ENCODE data around the gene SLC8A2.

SLC8A2 gene

DNA sequence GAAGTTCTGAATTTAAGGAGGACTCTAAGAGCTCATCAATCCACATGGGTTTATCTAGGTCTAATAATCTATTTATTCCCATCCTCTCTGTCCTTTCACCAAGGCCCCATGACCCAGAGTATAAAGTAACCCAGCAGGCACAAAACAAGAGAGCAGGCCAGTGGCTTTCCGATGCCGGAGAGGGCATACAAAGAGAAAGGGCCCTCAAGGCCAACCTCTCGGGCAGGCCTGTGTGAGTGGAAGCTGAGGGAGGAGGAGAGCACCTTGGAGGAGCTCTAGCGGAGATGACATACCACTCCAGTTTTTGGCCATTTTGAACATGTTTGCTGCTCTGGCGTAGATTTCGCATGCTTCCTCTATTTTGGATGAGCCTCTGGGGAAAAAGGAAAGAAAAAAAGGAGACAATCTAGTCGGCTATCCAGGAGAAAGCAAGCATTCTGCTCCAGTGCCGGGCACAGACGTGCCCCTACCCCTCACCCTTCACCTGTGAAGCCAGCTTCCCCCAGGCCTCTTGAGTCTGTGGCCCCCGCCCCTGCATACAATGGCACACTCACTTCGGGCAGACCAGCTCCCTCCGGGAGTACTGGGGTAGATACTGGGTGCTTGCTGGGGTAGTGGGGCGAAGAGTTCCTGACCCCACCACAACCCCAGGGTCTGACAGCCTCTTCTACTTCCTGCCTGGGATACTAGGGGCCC is 31.6 kb upstream of the SLC8A2 start:
- DNase-seq (ENCODE audit: low read depth), result no peak

DNA sequence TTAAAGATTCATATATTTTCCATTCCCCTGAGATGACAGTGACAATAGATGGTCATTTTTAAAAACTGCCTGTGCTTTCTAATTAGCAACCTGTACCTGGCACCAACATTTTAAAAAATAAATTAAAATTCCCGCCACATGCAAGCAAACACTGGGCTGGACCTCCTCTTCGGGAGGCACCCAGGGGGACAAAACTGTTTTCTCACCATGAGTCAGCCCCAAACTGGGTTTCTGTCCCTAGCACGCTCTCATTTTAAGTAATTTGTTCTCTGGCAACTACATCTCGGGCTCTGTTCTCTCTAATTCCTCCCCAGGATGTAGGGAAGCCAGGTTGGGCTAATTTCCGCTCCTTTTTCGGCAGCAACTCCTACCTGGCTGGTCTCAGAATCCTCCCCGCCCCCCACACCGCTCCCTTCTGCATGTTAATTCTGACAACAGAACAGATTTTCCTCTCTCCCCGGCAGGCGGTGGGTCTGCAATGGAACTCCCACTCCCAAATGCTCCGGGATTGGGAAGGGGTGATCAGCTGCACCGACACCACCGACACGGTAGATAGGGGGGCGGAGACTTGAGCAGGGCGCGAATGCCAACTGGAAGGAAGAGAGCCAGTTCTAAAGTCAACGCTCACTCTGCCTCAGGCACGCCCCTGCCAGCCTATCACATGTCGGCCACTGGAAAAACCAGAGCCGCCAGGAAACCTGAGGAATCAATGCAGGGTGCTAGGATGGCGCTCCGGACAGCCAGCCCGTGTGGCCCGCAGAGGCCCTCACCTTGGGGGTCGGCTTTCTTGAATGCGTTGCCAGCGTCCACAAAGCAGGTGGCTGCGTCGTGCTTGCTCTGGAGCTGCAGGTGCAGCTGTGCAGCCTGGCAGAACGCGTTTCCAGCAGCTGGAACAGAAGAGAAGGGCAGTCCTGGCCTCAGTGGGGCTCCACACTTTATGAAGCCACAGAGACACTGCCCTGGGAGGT is 28.5 kb upstream of the SLC8A2 start:
- no peak for DNase-seq (ENCODE audit: low read depth)

DNA sequence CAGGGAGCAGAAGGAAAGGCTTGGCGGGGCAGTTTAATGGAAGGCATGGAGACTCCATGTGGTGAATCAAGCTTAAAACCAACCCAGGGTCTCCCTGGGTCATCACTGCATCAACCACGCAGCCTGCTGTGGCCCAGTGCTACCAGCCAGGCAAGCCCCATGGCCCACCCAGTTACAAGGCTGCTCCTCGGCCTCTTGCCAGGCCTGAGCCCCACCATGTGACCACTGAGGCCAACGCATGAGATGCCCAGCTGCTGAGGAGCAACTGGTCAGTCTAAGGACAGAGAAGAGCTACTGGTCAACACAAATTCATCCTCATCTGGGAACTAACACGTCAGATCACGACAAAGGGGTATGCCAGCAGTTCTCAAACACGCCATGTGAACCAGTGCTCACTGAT is 27.7 kb upstream of the SLC8A2 start:
- DNase-seq (ENCODE audit: low read depth), result no peak

DNA sequence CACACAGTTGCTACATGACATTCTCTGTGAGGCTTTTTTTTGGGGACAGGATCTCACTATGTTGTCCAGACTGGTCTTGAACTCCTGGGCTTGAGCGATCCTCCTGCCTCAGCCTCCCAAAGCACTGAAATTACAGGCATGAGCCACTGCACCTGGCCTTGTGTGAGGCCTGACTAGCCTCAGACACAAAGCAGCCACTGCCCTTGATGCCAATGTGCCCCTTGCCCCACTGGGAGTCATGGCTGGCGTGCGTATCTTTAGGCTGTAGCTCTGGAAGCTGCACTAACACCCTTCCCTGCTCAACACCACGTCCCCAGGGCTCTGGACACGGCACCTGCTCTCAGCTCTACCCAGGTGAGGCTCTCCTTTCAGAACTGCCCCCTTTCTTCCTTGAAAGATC is 26.9 kb upstream of the SLC8A2 start:
- no peak for DNase-seq (ENCODE audit: low read depth)

DNA sequence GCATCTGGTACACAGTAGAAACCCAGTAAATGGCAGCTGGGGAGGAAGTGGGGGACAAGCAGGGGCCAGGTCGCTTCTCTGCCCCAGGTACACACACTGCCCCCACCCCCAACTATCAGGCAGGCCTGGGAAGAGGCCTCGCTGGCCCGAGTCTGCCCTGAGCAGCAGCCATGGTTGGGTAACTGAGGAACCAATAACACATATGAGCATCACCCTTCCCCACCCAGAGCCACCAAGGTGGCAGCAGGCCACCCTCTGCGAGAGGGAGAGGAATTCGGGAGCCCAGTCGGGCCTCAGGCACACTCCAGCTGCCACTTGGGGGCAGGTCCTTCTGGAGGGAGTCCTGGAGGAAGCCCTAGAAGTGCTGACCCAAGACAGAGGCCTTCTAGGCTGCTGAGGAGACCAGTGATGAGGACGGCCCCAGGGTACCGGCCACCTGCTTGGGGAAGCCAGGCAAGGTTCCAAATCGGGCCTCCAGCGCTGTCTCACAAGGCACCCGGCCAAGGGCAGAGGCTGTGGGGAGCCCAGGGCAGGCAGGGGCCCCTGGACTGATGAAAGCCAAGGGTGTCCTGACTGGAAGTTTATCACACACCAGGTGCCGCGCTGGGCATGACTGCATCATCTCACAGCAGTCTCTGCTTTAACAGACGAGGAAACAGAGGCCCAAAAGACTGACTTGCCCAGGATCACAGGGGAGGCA is 26.3 kb upstream of the SLC8A2 start:
- DNase-seq (ENCODE audit: low read depth), result no peak

DNA sequence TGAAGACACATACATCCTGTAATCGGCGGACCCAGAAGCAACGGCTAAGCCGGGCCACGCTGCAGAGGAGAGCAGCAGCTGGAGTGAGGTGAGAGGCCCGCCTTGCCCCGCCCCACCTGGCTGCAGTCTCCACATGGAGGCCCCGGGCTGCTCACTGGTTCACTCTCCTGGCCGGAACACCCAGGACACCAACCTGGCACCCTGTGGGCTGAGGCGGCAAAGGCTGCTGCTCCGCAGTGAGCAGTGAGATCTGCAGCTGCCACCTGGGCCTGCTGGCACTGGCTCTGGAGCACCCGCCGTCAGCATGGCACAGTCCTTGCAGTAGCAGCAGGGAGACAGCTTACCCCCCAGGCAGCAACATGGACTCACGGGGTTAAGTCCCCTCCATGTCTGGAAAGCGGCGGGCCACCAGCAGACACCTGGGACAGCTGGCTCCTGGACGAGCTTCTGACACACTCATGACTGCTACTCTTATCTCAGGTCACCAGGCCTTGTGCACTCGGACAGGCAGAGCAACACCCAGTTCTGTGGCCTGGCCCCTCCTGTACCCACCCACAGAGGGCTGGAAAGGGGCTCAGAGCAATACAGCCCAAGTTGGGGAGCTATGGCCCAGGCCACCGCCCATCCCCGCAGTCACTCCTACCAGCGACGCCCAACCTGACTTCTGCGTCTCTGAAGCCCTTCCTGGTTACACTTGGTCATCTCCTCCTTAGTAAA is 25.5 kb upstream of the SLC8A2 start:
- DNase-seq (ENCODE audit: low read depth), result no peak

DNA sequence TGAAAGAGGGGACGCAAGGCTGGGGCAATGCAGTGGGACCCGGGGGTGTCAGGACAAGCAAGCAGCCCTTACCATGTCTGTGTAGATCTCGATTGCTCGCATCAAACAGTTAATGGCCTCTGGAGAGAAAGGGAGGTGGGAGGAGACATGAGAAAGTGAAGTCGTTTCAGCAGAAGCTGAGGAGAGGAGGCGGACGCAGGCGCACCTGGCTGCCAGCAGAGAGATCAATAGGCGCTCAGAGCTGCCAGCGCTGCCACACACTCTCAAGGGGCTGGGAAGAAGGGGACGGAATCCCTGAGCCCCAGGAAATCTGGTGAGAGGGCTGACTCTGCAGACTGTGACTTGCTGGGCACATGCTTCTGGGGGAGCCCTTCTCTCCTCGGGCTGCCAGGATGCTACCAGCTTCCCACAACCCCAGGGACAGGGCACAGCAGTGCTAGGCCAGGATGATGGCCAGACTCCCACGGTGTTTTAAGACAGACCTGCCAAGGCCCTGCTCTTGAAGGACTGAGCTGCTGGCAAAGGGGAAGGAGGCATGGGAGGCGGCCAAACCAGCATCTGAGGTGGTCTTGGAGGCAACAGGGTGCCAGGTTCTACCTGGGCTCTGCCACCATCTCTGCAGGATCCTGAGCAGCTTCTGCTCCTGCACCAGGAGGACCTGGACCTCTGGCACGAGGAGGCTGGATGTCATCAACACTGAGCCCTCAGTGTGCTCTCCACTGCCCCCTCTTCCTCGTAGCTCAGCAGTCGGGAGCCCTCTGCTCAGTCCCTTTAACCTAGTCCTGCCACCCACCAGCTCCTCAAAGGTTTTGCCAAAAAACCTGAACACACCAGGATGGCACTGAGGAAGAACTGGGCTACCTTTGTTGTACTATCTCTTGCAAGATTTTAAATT is 24.0 kb upstream of the SLC8A2 start:
- DNase-seq (ENCODE audit: low read depth), result no peak

DNA sequence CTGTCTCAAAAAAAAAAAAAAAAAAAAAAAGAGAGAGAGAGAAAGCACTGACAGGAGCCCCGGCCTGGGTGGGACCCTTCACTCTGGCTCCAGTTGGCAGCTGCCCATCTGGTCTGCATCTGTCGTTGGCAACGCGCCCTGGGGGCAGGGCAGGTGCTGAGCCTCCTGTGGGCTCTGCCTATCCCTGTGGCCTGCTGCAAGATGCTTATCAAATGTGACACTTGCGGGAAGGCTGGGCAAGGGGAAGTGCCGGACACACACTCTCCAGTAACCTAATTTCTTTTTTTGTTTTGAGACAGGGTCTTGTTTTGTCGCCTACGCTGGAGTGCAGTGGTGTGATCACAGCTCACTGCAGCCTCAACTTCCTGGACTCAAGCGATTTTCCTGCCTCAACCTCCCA is 23.0 kb upstream of the SLC8A2 start:
- no peak for DNase-seq (ENCODE audit: low read depth)

DNA sequence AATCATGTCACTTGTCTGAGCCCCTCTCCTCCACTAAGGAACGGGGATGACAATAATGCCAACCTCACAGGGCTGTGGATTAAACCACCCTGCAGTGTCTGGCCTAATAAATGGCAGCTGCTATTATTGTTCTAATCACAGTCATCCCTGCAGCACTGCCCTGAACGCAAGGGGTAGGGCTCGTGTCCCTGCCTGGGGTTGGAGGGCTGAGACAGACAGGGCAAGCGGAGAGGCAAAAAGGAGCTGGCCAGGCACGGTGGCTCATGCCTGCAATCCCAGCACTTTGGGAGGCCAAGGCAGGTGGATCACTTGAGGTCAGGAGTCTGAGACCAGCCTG is 22.5 kb upstream of the SLC8A2 start:
- DNase-seq (ENCODE audit: low read depth), result no peak

DNA sequence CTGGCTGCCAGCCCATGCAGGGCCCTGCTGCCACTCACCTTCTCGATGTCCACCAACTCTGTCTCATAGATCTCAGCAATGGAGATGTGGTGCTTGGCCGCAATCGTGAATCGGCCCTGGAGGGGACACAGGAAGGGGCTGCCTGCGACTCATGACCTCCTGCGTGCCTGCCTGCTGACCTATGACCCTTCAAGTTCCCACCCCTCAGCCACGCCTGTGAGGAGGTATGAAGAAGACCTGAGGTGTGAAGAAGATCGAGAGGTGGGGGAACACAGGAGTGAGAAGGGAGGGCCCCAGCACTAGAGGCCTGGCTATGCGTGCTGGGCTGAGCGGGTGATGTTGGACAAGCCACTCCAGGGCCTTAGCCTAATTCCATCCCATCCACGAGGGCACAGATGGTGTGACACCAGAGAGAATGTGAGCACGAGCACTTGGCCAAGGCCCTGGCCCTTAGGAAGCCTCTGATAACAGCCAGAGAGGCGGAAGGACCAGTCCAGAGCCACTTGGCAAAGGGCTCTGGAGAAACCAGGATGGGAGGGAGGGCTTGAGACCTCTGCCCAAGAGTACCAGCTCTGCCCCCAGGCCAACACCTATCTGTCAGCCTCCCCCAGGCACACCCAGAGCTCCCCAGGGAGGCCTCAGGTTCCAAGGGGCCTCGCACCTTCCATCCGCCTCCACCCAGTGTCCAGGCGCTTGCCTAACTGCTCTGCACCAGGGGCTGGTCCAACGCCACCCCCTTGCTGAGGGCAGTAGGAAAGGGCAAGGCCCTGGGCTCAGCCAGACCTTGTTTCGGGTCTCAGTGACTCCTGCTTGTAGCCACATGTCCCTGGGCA is 21.9 kb upstream of the SLC8A2 start:
- DNase-seq (ENCODE audit: low read depth), result no peak

DNA sequence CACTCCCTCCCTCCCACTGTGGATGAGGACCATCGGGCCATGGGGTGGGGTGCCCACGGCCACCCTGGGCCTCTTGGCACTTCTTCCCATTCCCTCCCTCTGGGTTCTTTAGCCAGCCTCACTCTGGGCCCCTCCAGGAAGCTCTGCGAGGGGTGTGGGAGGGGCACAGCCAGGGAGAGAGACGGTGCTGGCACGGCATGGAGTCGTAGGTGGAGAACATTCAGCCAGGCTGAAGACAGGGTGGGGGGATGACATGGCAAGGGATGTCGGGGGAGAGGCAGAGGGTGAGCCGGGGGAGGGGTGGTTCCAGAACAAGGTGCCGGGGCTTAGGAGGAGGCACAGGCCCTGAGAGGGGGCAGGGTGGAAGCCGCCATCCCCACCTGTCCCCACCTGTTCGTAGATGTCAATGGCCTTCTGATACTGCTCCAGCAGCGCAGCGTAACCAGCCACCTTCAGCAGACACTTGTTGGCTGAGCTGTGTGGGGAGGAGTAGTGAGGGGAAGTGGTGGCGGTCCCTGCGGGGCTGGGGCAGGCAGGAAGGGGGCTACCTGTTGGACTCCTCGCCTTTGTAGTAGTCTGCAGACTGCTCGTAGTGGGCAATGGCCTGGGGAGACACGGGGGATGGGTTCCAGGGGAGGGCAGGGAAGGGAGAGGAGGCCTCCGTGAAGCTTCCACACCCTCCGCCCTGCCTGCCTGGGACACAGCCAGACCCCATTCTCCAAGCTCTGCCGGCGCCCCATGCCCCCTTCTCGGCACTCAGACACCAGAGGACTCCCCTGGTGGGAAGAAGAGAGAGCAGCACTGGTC is 21.1 kb upstream of the SLC8A2 start:
- DNase-seq (ENCODE audit: low read depth), result no peak

DNA sequence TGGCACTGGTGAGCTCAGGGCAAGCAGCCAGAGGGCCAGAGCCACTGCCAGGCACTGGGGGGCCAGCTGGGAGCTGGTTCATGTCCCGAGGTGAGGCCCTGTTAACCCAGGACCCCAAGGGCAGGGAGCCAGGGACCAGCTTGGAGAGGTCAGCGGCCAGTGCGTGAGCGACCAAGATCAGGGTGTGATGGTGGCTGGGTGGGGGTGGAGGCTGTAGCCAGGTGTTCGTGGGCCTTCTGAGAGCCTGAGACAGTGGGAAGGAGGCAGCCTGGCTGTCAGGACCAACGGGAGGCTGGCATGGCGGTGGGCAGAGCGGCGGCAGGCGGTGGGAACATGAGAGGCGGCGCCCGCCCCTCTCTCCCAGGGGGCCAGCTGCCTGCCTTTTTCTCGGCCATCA is 20.4 kb upstream of the SLC8A2 start:
- no peak for DNase-seq (ENCODE audit: low read depth)

DNA sequence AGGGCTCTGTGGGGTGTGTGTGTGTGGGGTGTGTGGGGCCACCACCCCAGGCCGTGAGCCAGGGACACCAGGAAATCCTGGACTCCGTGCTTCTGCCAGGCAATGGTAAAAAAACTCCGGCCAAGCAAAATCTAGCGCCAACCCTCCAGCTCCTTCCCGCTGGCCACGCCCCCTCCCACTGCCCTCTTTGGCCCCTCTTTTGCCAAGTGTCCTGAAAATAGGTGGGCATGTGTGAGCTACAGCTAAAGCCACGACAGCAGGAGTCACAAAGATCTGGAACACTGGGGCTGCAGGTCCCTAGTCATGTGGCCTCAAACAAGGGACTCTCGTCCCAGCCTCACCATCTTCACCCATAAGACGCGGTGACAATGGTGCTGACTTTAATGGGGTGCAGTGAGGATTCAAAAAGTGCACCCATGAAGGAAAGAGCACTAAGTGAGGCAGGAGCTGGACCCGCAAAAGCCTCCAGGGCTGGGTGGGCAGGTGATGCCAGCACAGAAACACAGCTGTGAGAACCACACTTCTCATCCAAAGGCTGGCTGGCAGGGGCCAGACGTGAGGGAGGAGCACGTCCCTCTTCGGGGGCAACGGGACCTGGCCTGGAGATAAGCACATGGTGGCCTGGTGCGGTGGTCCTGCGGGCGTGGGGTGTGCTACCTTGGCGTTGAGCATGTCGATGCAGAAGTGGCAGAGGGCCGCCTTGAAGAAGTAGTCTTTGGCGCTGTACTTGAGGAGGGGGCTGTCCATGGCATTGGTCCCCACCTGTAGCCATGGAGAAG is 19.9 kb upstream of the SLC8A2 start:
- no peak for DNase-seq (ENCODE audit: low read depth)

DNA sequence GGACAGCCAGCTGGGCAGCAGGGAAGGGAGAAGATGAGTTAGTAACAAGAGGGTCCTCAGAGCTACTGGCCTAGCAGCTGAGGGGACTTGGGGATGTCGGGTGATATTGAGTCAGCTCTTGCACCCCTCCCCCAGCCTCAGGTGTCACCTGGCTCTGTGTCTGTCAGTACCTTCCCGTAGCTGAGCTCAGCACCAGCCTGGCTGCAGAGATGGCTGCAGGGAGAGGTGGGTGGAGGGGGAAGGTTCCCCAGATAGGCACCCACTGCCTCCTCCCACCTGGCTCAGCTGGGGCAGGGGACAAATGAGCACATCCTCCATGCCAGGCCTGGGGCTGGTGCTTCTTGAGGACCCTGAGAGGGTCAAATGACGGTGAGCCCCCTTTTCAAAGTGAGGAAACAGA is 19.2 kb upstream of the SLC8A2 start:
- no peak for DNase-seq (ENCODE audit: low read depth)

DNA sequence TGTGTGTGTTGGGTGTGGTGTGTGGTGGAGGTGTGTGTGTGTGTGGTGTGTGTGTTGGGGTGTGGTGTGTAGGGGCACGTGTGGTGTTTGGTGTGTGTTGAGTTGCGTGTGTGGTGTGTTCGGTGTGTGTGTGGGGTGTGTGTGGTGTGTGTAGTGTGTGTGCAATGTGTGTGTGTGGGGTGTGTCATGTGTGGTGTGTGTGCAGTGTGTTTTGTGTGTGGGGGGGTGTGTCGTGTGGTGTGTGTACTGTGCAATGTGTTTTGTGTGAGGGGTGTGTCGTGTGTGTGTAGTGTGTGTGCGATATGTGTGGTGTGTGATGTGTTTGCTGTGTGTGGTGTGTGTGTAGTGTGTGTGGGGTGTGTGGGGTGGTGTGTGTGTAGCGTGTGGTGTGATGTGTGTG is 18.3 kb upstream of the SLC8A2 start:
- DNase-seq (ENCODE audit: low read depth), result no peak

DNA sequence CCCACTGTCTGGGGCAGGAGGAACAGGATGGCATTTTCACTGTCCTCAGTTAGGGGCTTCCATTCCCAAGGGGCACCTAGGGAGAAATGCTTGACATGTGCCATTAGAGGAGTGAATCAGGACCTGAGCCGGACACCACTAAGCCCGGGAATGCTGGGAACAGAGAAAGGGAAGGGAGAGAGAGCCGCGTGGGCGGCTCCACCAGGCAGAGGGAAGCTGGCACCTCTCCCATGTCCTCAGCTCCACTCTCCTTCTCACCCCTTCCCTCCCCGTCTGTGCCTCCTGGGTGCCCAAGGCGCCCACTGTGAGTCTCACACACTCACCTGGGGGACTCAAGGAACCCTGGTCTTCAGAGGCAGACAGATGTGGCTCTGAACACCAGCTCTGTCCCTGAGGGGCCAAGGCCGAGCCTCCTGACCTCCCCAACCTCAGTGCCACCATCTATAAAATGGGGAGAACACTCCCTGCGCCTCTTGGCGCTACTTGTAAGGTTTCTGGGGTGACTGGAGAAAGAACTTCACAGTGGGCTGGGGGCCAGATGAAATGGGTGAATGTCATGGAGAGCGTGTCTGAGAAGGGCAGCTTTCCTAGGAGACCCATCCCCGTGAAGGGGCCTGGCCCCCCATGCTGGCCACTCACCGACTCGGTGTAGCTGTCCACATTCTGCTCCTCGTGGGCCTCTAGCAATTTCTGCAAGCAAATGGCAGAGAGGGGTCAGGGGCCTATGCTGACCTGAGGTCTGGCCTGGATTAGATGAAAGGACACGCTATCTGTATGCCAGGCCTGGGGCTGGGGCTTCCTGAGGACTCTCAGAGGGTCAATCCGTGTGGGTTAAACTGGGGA is 17.6 kb upstream of the SLC8A2 start:
- no peak for DNase-seq (ENCODE audit: low read depth)

Measured in activated T-helper 1 cell treated with Interleukin-2 at 50 U/mL for 16 hours (primary cell).